Neural progenitor cell (in vitro differentiated cells): ENCODE data around the gene ALDH1A3. TPM values are rescaled to one million over a fixed set of nuclear protein-coding genes. Genes with fewer than 3 reads are reported as not detected.

Experiments used
- DNase-seq: peaks from one replicate; pipeline ENCODE4 v3.0.0-alpha.2; 2016; ENCODE audit warnings: low spot score
- H2AFZ ChIP-seq: fragments of 200-600 bp; sonication (generic); replicated peaks from 2 replicates; pipeline ENCODE4 v1.6.1; 2016; ENCODE audit warnings: antibody characterized with exemption
- H3F3A ChIP-seq: fragments of 200-600 bp; sonication (generic); 2 replicates; pipeline ENCODE4 v1.6.1; 2016; ENCODE audit warnings: antibody characterized with exemption, low read depth
- H3K27ac ChIP-seq: fragments of 200-600 bp; sonication (generic); 2 replicates; pipeline ENCODE4 v1.5.1; 2016; ENCODE audit warnings: mild to moderate bottlenecking
- H3K27me3 ChIP-seq: fragments of 200-600 bp; sonication (generic); 2 replicates; pipeline ENCODE4 v1.6.1; 2016; ENCODE audit warnings: mild to moderate bottlenecking, moderate library complexity
- H3K36me3 ChIP-seq: fragments of 200-600 bp; sonication (generic); 2 replicates; pipeline ENCODE4 v1.5.1; 2016
- H3K4me1 ChIP-seq: fragments of 200-600 bp; sonication (generic); 2 replicates; pipeline ENCODE4 v1.6.1; 2016; ENCODE audit warnings: mixed run types
- H3K4me2 ChIP-seq: fragments of 200-600 bp; sonication (generic); 2 replicates; pipeline ENCODE4 v1.6.1; 2016
- H3K4me3 ChIP-seq: fragments of 200-600 bp; sonication (generic); 2 replicates; pipeline ENCODE4 v1.5.1; 2016
- H3K79me2 ChIP-seq: fragments of 200-600 bp; sonication (generic); 2 replicates; pipeline ENCODE4 v1.6.1; 2016; ENCODE audit warnings: low read depth
- H3K9ac ChIP-seq: fragments of 200-600 bp; sonication (generic); 2 replicates; pipeline ENCODE4 v1.6.1; 2016
- H3K9me3 ChIP-seq: fragments of 200-600 bp; sonication (generic); 2 replicates; pipeline ENCODE4 v1.5.1; 2016; ENCODE audit warnings: low read depth
- H4K20me1 ChIP-seq: fragments of 200-600 bp; sonication (generic); 2 replicates; pipeline ENCODE4 v1.6.1; 2016; ENCODE audit warnings: low read depth
- H3K27ac Mint-ChIP-seq: 3 replicates; pipeline ENCODE4 v1.8.0; 2021; ENCODE audit warnings: mixed read lengths
- H3K27me3 Mint-ChIP-seq: 2 replicates; pipeline ENCODE4 v1.8.0; 2022; ENCODE audit warnings: low read depth, mild to moderate bottlenecking, inconsistent platforms, moderate library complexity, mixed read lengths; ENCODE audit not compliant: insufficient read depth
- H3K36me3 Mint-ChIP-seq: 3 replicates; pipeline ENCODE4 v1.8.0; 2021; ENCODE audit warnings: mixed read lengths
- H3K4me1 Mint-ChIP-seq: 3 replicates; pipeline ENCODE4 v1.8.0; 2021; ENCODE audit warnings: mixed read lengths
- H3K4me3 Mint-ChIP-seq: 3 replicates; pipeline ENCODE4 v1.8.0; 2021; ENCODE audit warnings: mild to moderate bottlenecking, moderate library complexity, mixed read lengths
- H3K9me3 Mint-ChIP-seq: 3 replicates; pipeline ENCODE4 v1.8.0; 2020; ENCODE audit warnings: mixed read lengths
- EZH2 ChIP-seq: fragments of 200-600 bp; sonication (generic); IDR thresholded peaks from 2 replicates; pipeline ENCODE4 v1.6.1; 2017; ENCODE audit warnings: antibody characterized with exemption, mild to moderate bottlenecking, moderate library complexity
- EZH2phosphoT487 ChIP-seq: fragments of 200-600 bp; sonication (generic); IDR thresholded peaks from 2 replicates; pipeline ENCODE4 v1.6.1; 2017; ENCODE audit warnings: antibody characterized with exemption
- total RNA-seq: library from RNA; depleted of rRNA; stranded (reverse); fragments of >200 nt; gene quantifications from 2 replicates; pipeline ENCODE4 v1.2.3, GENCODE V29; 2015; ENCODE audit warnings: low replicate concordance
- TF ChIP-seq, protein P1 (sequence below): fragments of 200-600 bp; sonication (generic); IDR thresholded peaks from 2 replicates; pipeline ENCODE4 v1.5.1; 2017; ENCODE audit warnings: antibody characterized with exemption, mild to moderate bottlenecking

The ALDH1A3 gene
- total RNA-seq, 1 donor from 2014 or later: 0.80 TPM

DNA sequence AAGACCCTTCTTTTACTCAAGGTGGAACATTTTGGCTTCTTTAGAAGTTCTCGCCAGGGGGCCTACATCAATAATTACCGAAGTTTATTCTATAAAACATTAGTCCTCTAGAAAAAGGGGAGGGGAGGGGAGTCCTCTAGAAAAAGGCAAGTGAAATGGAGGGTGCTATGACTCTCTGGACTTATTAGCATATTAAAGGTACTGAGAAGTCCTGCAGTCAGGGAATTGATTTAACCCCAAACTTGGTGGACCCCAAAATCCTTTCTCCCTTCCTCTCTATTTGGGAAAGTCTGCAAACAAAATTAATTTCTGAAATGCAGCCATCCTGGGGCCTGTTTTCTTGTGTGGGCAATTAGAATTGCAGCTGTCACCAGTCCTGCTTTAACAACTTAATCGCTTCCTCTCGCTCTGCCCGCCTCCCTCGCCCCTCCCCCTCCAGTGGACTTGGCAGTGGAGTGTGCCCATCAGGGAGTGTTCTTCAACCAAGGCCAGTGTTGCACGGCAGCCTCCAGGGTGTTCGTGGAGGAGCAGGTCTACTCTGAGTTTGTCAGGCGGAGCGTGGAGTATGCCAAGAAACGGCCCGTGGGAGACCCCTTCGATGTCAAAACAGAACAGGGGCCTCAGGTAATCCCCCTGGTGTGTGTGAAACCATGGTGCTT is 20.6 kb downstream of the ALDH1A3 start:
- TF ChIP-seq, protein P1, sequence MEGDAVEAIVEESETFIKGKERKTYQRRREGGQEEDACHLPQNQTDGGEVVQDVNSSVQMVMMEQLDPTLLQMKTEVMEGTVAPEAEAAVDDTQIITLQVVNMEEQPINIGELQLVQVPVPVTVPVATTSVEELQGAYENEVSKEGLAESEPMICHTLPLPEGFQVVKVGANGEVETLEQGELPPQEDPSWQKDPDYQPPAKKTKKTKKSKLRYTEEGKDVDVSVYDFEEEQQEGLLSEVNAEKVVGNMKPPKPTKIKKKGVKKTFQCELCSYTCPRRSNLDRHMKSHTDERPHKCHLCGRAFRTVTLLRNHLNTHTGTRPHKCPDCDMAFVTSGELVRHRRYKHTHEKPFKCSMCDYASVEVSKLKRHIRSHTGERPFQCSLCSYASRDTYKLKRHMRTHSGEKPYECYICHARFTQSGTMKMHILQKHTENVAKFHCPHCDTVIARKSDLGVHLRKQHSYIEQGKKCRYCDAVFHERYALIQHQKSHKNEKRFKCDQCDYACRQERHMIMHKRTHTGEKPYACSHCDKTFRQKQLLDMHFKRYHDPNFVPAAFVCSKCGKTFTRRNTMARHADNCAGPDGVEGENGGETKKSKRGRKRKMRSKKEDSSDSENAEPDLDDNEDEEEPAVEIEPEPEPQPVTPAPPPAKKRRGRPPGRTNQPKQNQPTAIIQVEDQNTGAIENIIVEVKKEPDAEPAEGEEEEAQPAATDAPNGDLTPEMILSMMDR: no peak
- TF ChIP-seq EZH2 (no peak), EZH2phosphoT487 (no peak)
- peaks cover 8% of the 10 kb centered on the region for H3K4me1 ChIP-seq
- no peak overlapping the region for H3K4me2 ChIP-seq
- no peak overlapping the region for H3K27ac ChIP-seq
- H3F3A ChIP-seq: no peaks in the 10 kb centered on the region
- no peaks in the 10 kb centered on the region for H3K9me3 ChIP-seq
- no peak overlapping the region for H3K27ac Mint-ChIP-seq
- H3K36me3 Mint-ChIP-seq: no peaks in the 10 kb centered on the region
- peaks cover 21% of the 10 kb centered on the region for H3K27me3 Mint-ChIP-seq
- H3K36me3 ChIP-seq: no peaks in the 10 kb centered on the region
- H3K4me3 ChIP-seq: no peak overlapping the region
- H2AFZ ChIP-seq: no peak overlapping the region
- DNase-seq: no peak
- H3K9me3 Mint-ChIP-seq: no peaks in the 10 kb centered on the region
- H4K20me1 ChIP-seq: no peaks in the 10 kb centered on the region
- no peak overlapping the region for H3K9ac ChIP-seq
- H3K4me3 Mint-ChIP-seq: no peak overlapping the region
- H3K4me1 Mint-ChIP-seq: peaks cover 33% of the 10 kb centered on the region
- H3K79me2 ChIP-seq: no peaks in the 10 kb centered on the region
- H3K27me3 ChIP-seq: no peaks in the 10 kb centered on the region

DNA sequence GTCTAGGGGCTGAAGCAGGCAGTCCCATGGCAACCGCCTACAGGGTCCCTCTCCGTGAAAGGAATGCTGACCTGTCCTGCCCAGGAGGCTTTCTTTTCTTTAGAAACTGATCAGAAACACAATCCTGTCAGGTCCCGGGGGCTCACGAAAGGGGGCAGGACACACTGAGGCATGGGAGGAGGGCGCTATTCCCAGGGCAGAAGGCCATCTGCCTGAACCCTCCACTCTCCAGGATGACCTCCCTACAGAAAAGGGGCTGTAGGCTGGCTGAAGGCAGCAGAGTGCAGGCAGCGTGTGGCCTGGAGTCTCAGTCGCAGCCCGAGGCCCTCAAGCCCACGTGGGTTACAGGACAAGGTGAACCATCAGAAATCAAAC is 21.2 kb downstream of the ALDH1A3 start:
- no peaks in the 10 kb centered on the region for H3K27me3 ChIP-seq
- H3K36me3 ChIP-seq: no peaks in the 10 kb centered on the region
- Mint-ChIP-seq H3K4me3 (no peak overlapping the region), H3K27ac (peak overlapping the region; percentile 69), H3K36me3 (no peaks in the 10 kb centered on the region), H3K27me3 (peaks cover 25% of the 10 kb centered on the region), H3K9me3 (no peaks in the 10 kb centered on the region), H3K4me1 (peaks cover 33% of the 10 kb centered on the region)
- H3K9me3 ChIP-seq: no peaks in the 10 kb centered on the region
- no peak overlapping the region for H2AFZ ChIP-seq
- no peaks in the 10 kb centered on the region for H3K79me2 ChIP-seq
- no peak overlapping the region for H3K4me3 ChIP-seq
- no peaks in the 10 kb centered on the region for H4K20me1 ChIP-seq
- DNase-seq: peak; percentile 32
- H3K27ac ChIP-seq: no peak overlapping the region
- H3K4me1 ChIP-seq: peaks cover 8% of the 10 kb centered on the region
- H3F3A ChIP-seq: no peaks in the 10 kb centered on the region
- no peak overlapping the region for H3K9ac ChIP-seq
- TF ChIP-seq, protein P1: no peak
- H3K4me2 ChIP-seq: no peak overlapping the region

DNA sequence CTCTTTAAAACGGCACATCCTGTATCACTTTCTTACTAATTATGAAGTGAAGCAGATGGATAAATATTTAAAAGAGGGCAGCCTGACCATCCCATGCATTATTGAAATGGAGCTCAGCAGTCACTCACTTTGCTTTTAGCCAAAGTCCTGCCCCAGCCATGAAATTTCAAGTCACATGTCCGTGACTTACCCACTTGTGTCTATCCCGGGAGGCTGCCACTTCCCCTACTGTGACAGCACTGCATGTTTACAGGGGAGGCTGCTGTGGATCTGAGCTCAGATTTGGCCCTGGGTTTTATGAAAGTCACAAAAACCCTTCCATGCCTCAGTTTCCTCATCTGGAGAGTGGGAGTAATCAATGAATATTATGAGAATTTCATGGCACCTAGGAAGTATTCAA is 21.7 kb downstream of the ALDH1A3 start:
- DNase-seq: no peak
- Mint-ChIP-seq H3K36me3 (no peaks in the 10 kb centered on the region), H3K4me3 (peak overlapping the region; percentile 30), H3K27ac (no peak overlapping the region), H3K9me3 (no peaks in the 10 kb centered on the region), H3K4me1 (peaks cover 33% of the 10 kb centered on the region), H3K27me3 (peaks cover 25% of the 10 kb centered on the region)
- no peaks in the 10 kb centered on the region for H3K36me3 ChIP-seq
- H3K4me3 ChIP-seq: no peak overlapping the region
- H3K9ac ChIP-seq: no peak overlapping the region
- peaks cover 8% of the 10 kb centered on the region for H3K4me1 ChIP-seq
- H3K9me3 ChIP-seq: no peaks in the 10 kb centered on the region
- H3K79me2 ChIP-seq: no peaks in the 10 kb centered on the region
- H3F3A ChIP-seq: no peaks in the 10 kb centered on the region
- no peak overlapping the region for H3K27ac ChIP-seq
- H3K27me3 ChIP-seq: no peaks in the 10 kb centered on the region
- H2AFZ ChIP-seq: no peak overlapping the region
- TF ChIP-seq, protein P1: no peak
- TF ChIP-seq EZH2 (no peak), EZH2phosphoT487 (no peak)
- H3K4me2 ChIP-seq: no peak overlapping the region
- H4K20me1 ChIP-seq: no peaks in the 10 kb centered on the region
